Stimulated activated CD8-positive, alpha-beta memory T cell treated with anti-CD3 and anti-CD28 coated beads, Interleukin-15, amount 100 ng/mL, for 4 hours (primary cell): ENCODE results near the gene ALDH6A1.
A peak's percentile ranks its signal among the peaks of the same experiment; 100 is the strongest.

Experiments used
- DNase-seq, 2 donors: peaks; one replicate each; pipeline ENCODE4 v3.0.0-alpha.2; 2020; ENCODE audit warnings: low read depth in 2 of 2

Gene ALDH6A1

GRCh38 chr14:74049876-74050495, 34.3 kb downstream of the ALDH6A1 start:
- DNase-seq = no peak

- DNase-seq = no peak
These were observed 36.0 kb downstream of the ALDH6A1 start for GRCh38 chr14:74048281-74048680.

- DNase-seq = no peak
These were observed 38.7 kb downstream of the ALDH6A1 start for GRCh38 chr14:74045522-74045921.

- DNase-seq = no peak
These were observed 42.0 kb downstream of the ALDH6A1 start for GRCh38 chr14:74042296-74042695.

- no peak for DNase-seq
These were observed 46.0 kb downstream of the ALDH6A1 start for GRCh38 chr14:74038020-74038859.

- no peak for DNase-seq
These were observed 48.7 kb downstream of the ALDH6A1 start for GRCh38 chr14:74035556-74035955.

GRCh38 chr14:74034572-74034971, 49.7 kb downstream of the ALDH6A1 start:
- no peak for DNase-seq

GRCh38 chr14:74029136-74029535, 55.1 kb downstream of the ALDH6A1 start:
- DNase-seq = no peak

GRCh38 chr14:74022346-74022745, 61.9 kb downstream of the ALDH6A1 start:
- no peak for DNase-seq

- DNase-seq = no peak
These were observed 64.7 kb downstream of the ALDH6A1 start for GRCh38 chr14:74019408-74020137.

- DNase-seq = peak; percentile 63 to 72
These were observed 65.5 kb downstream of the ALDH6A1 start, which contains the start of the genes BBOF1 and ENTPD5 for GRCh38 chr14:74018586-74019407. BBOF1 (plus strand) TSS chr14:74019349; CDS start chr14:74019479, 130 bp downstream. ENTPD5 (minus strand) TSS chr14:74019288; CDS start chr14:73988102, 31,186 bp downstream.

GRCh38 chr14:74018174-74018585, 66.1 kb downstream of the ALDH6A1 start:
- DNase-seq = no peak

- DNase-seq = no peak
These were observed 68.3 kb downstream of the ALDH6A1 start for GRCh38 chr14:74015963-74016362.

GRCh38 chr14:74015176-74015575, 69.1 kb downstream of the ALDH6A1 start:
- DNase-seq = no peak

GRCh38 chr14:74014299-74014698, 70.0 kb downstream of the ALDH6A1 start:
- DNase-seq = no peak

- DNase-seq = no peak
These were observed 75.3 kb downstream of the ALDH6A1 start for GRCh38 chr14:74008843-74009499.
